Thymus (tissue), 11 donors: ENCODE results near the gene ZAP70. TPM values are rescaled to one million over a fixed set of nuclear protein-coding genes. Genes with fewer than 3 reads are reported as not detected.

ENCODE experiments used
- DNase-seq, 9 donors: peaks; one replicate each; pipeline ENCODE4 v3.0.0-alpha.2; 2013; ENCODE audit warnings: low spot score in 9 of 9, low read depth in 6 of 9, missing footprints in 1 of 9
- H3K27ac ChIP-seq, 2 donors: one replicate each; pipeline ENCODE4 v1.5.1; 2013; ENCODE audit warnings: control low read depth in 1 of 2, low read depth in 1 of 2, low read length in 1 of 2, mild to moderate bottlenecking in 1 of 2, moderate library complexity in 1 of 2
- H3K27me3 ChIP-seq, 2 donors: one replicate each; pipeline ENCODE4 v1.5.1; 2013; ENCODE audit warnings: low read length in 1 of 2; ENCODE audit not compliant: control insufficient read depth in 2 of 2, insufficient read depth in 1 of 2
- H3K36me3 ChIP-seq, 2 donors: one replicate each; pipeline ENCODE4 v1.5.1; 2013; ENCODE audit warnings: low read length in 1 of 2, mild to moderate bottlenecking in 1 of 2, moderate library complexity in 1 of 2; ENCODE audit not compliant: control insufficient read depth in 2 of 2, insufficient read depth in 2 of 2
- H3K4me1 ChIP-seq, 2 donors: one replicate each; pipeline ENCODE4 v1.5.1; 2013; ENCODE audit warnings: low read length in 2 of 2; ENCODE audit not compliant: control insufficient read depth in 2 of 2, insufficient read depth in 2 of 2
- H3K4me3 ChIP-seq, 2 donors: one replicate each; pipeline ENCODE4 v1.5.1; 2013; ENCODE audit warnings: low read length in 2 of 2, control low read depth in 1 of 2, mild to moderate bottlenecking in 1 of 2
- H3K9me3 ChIP-seq, 2 donors: one replicate each; pipeline ENCODE4 v1.5.1; 2013; ENCODE audit warnings: low read length in 1 of 2, mild to moderate bottlenecking in 1 of 2; ENCODE audit not compliant: control insufficient read depth in 2 of 2, insufficient read depth in 1 of 2
- WGBS: extraction: QIAGEN DNeasy Blood & Tissue Kit; methylation state at CpG from one replicate; pipeline ENCODE4 v1.1.7; 2013; 5-methylcytosine and 5-hydroxymethylcytosine counted together
- polyA plus RNA-seq: library from polyadenylated mRNA; stranded (reverse); fragments of 200-250 nt; gene quantifications from one replicate; pipeline ENCODE4 v1.2.3, GENCODE V29; 2013
- total RNA-seq: library from RNA; stranded (reverse); fragments of 120-200 nt; gene quantifications from one replicate; pipeline ENCODE4 v1.2.4, GENCODE V29; 2013
- donor health status: healthy.

Gene ZAP70
- total and polyA plus RNA-seq, 2 donors, result 160 to 217 TPM

GRCh38 chr2:97747285-97747684, 33.9 kb downstream of the ZAP70 start:
- Histone ChIP-seq H3K27me3 (no peaks in the 10 kb centered on the region), H3K27ac (no peak overlapping the region), H3K9me3 (no peaks in the 10 kb centered on the region), H3K4me3 (no peak overlapping the region), H3K36me3 (peaks cover 0 to 3% of the 10 kb centered on the region in 2 donors), H3K4me1 (peaks cover 6 to 9% of the 10 kb centered on the region in 2 donors)
- DNase-seq, result no peak
- 89% methylated on average over 3 of the region's 3 CpGs for WGBS

- no peak overlapping the region for H3K4me3 ChIP-seq
- peaks cover 0 to 3% of the 10 kb centered on the region in 2 donors for H3K36me3 ChIP-seq
- H3K27me3 ChIP-seq, result no peaks in the 10 kb centered on the region
- no peak overlapping the region for H3K27ac ChIP-seq
- H3K4me1 ChIP-seq, result peaks cover 2 to 6% of the 10 kb centered on the region in 2 donors
- H3K9me3 ChIP-seq, result no peaks in the 10 kb centered on the region
- DNase-seq, result no peak
- 93% methylated on average over 4 of the region's 4 CpGs for WGBS
Measured at GRCh38 chr2:97747716-97748115, 34.3 kb downstream of the ZAP70 start.

GRCh38 chr2:97749581-97749980, 36.2 kb downstream of the ZAP70 start:
- no peak for DNase-seq
- H3K36me3 ChIP-seq, result peaks cover 0 to 3% of the 10 kb centered on the region in 2 donors
- no peak overlapping the region for H3K27ac ChIP-seq
- no peak overlapping the region for H3K4me3 ChIP-seq
- 87% methylated on average over 5 of the region's 5 CpGs for WGBS
- peaks cover 2 to 9% of the 10 kb centered on the region in 2 donors for H3K4me1 ChIP-seq
- no peaks in the 10 kb centered on the region for H3K27me3 ChIP-seq
- no peaks in the 10 kb centered on the region for H3K9me3 ChIP-seq

- H3K27me3 ChIP-seq, result no peaks in the 10 kb centered on the region
- no peak overlapping the region for H3K27ac ChIP-seq
- WGBS, result over 99% methylated on average over 4 of the region's 4 CpGs
- peaks cover 2 to 9% of the 10 kb centered on the region in 2 donors for H3K4me1 ChIP-seq
- no peak for DNase-seq
- H3K36me3 ChIP-seq, result peaks cover 0 to 3% of the 10 kb centered on the region in 2 donors
- no peak overlapping the region for H3K4me3 ChIP-seq
- no peaks in the 10 kb centered on the region for H3K9me3 ChIP-seq
Measured at GRCh38 chr2:97750017-97750416, 36.6 kb downstream of the ZAP70 start.

- H3K27me3 ChIP-seq, result no peaks in the 10 kb centered on the region
- H3K27ac ChIP-seq, result peak overlapping the region in 1 of 2 donors; percentile 74
- H3K36me3 ChIP-seq, result peaks cover 7 to 9% of the 10 kb centered on the region in 2 donors
- H3K9me3 ChIP-seq, result no peaks in the 10 kb centered on the region
- H3K4me1 ChIP-seq, result peaks cover 2 to 16% of the 10 kb centered on the region in 2 donors
- no peak for DNase-seq
- H3K4me3 ChIP-seq, result no peak overlapping the region
- 89% methylated on average over 3 of the region's 3 CpGs for WGBS
Measured at GRCh38 chr2:97751752-97752151, 38.4 kb downstream of the ZAP70 start.

- Histone ChIP-seq H3K27me3 (no peaks in the 10 kb centered on the region), H3K9me3 (no peaks in the 10 kb centered on the region), H3K4me1 (peaks cover 2 to 16% of the 10 kb centered on the region in 2 donors), H3K36me3 (peaks cover 14 to 17% of the 10 kb centered on the region in 2 donors), H3K27ac (peak overlapping the region in 1 of 2 donors; percentile 74), H3K4me3 (no peak overlapping the region)
- DNase-seq, result no peak
- WGBS, result 97% methylated on average over 3 of the region's 3 CpGs
Measured at GRCh38 chr2:97752342-97753334, 39.3 kb downstream of the ZAP70 start.

- Histone ChIP-seq H3K4me1 (peaks cover 0 to 10% of the 10 kb centered on the region in 2 donors), H3K9me3 (no peaks in the 10 kb centered on the region), H3K36me3 (peaks cover 29 to 30% of the 10 kb centered on the region in 2 donors), H3K27ac (peak overlapping the region; percentile 46 to 50), H3K27me3 (no peaks in the 10 kb centered on the region), H3K4me3 (no peak overlapping the region)
- DNase-seq, result peak in 1 of 9 donors; percentile 36
- WGBS, result 94% methylated on average over 12 of the region's 12 CpGs
Measured at GRCh38 chr2:97754690-97755346, 41.4 kb downstream of the ZAP70 start.

GRCh38 chr2:97755491-97755890, 42.1 kb downstream of the ZAP70 start:
- Histone ChIP-seq H3K36me3 (peaks cover 30 to 37% of the 10 kb centered on the region in 2 donors), H3K27me3 (no peaks in the 10 kb centered on the region), H3K9me3 (no peaks in the 10 kb centered on the region), H3K27ac (peak overlapping the region; percentile 33 to 65), H3K4me1 (peaks cover 0 to 10% of the 10 kb centered on the region in 2 donors), H3K4me3 (no peak overlapping the region)
- no peak for DNase-seq
- 100% methylated on average over 2 of the region's 2 CpGs for WGBS

- WGBS, result 98% methylated on average over 18 of the region's 18 CpGs
- H3K4me1 ChIP-seq, result peaks cover 0 to 12% of the 10 kb centered on the region in 2 donors
- no peak for DNase-seq
Measured at GRCh38 chr2:97757062-97757461, 43.7 kb downstream of the ZAP70 start.

More at GRCh38 chr2:97757062-97757461, 43.7 kb downstream of the ZAP70 start:
- Histone ChIP-seq H3K27me3 (no peaks in the 10 kb centered on the region), H3K27ac (no peak overlapping the region), H3K9me3 (no peaks in the 10 kb centered on the region), H3K4me3 (no peak overlapping the region), H3K36me3 (peaks cover 41 to 48% of the 10 kb centered on the region in 2 donors)
